Effector memory CD4-positive, alpha-beta T cell (primary cell): ENCODE measurements around the gene SUPT3H.

ENCODE experiments used
- DNase-seq, 3 donors: peaks; one replicate each; pipeline ENCODE4 v3.0.0-alpha.2; 2020
- H3K27ac ChIP-seq: 2 replicates; pipeline ENCODE4 v1.7.0; 2013; ENCODE audit warnings: mild to moderate bottlenecking, low read length, moderate library complexity; ENCODE audit not compliant: insufficient read depth, poor library complexity, severe bottlenecking
- H3K27me3 ChIP-seq: replicated peaks from 2 replicates; pipeline ENCODE4 v1.7.0; 2013; ENCODE audit warnings: mild to moderate bottlenecking, low read length; ENCODE audit not compliant: insufficient read depth, control insufficient read depth, poor library complexity, severe bottlenecking
- H3K36me3 ChIP-seq: 2 replicates; pipeline ENCODE4 v1.7.0; 2013; ENCODE audit warnings: mild to moderate bottlenecking, low read length, moderate library complexity; ENCODE audit not compliant: control insufficient read depth, insufficient read depth
- H3K4me1 ChIP-seq: 2 replicates; pipeline ENCODE4 v1.7.0; 2013; ENCODE audit warnings: low read length, mild to moderate bottlenecking; ENCODE audit not compliant: control insufficient read depth, insufficient read depth, poor library complexity, severe bottlenecking
- H3K4me3 ChIP-seq: 2 replicates; pipeline ENCODE4 v1.7.0; 2013; ENCODE audit warnings: low read length, low read depth, mild to moderate bottlenecking; ENCODE audit not compliant: insufficient read depth, poor library complexity, severe bottlenecking
- H3K9me3 ChIP-seq: 2 replicates; pipeline ENCODE4 v1.7.0; 2013; ENCODE audit warnings: mild to moderate bottlenecking, low read length, moderate library complexity; ENCODE audit not compliant: control insufficient read depth

Gene SUPT3H

GRCh38 chr6:45222380-45222779 lies 155.4 kb downstream of the SUPT3H start:
- no peak for DNase-seq
- H3K36me3 ChIP-seq = no peaks in the 10 kb centered on the region
- no peaks in the 10 kb centered on the region for H3K27me3 ChIP-seq
- no peak overlapping the region for H3K27ac ChIP-seq
- no peak overlapping the region for H3K4me3 ChIP-seq
- no peaks in the 10 kb centered on the region for H3K4me1 ChIP-seq
- H3K9me3 ChIP-seq = no peaks in the 10 kb centered on the region

GRCh38 chr6:45215759-45216158 lies 162.0 kb downstream of the SUPT3H start:
- DNase-seq = no peak
- H3K27me3 ChIP-seq = no peaks in the 10 kb centered on the region
- no peaks in the 10 kb centered on the region for H3K4me1 ChIP-seq
- H3K4me3 ChIP-seq = no peak overlapping the region
- H3K36me3 ChIP-seq = no peaks in the 10 kb centered on the region
- no peak overlapping the region for H3K27ac ChIP-seq
- H3K9me3 ChIP-seq = no peaks in the 10 kb centered on the region

GRCh38 chr6:45212976-45213375 lies 164.8 kb downstream of the SUPT3H start:
- Histone ChIP-seq H3K9me3 (no peaks in the 10 kb centered on the region), H3K4me1 (no peaks in the 10 kb centered on the region), H3K27ac (no peak overlapping the region), H3K36me3 (no peaks in the 10 kb centered on the region), H3K4me3 (no peak overlapping the region), H3K27me3 (no peaks in the 10 kb centered on the region)
- DNase-seq = no peak

- no peaks in the 10 kb centered on the region for H3K4me1 ChIP-seq
- no peaks in the 10 kb centered on the region for H3K36me3 ChIP-seq
- no peak overlapping the region for H3K4me3 ChIP-seq
- H3K27me3 ChIP-seq = no peaks in the 10 kb centered on the region
- no peak for DNase-seq
- H3K9me3 ChIP-seq = no peaks in the 10 kb centered on the region
- no peak overlapping the region for H3K27ac ChIP-seq
Measured at GRCh38 chr6:45209762-45210161, 168.0 kb downstream of the SUPT3H start.

- H3K4me3 ChIP-seq = no peak overlapping the region
- H3K36me3 ChIP-seq = no peaks in the 10 kb centered on the region
- no peaks in the 10 kb centered on the region for H3K4me1 ChIP-seq
- no peak overlapping the region for H3K27ac ChIP-seq
- no peak for DNase-seq
- H3K9me3 ChIP-seq = no peaks in the 10 kb centered on the region
- no peaks in the 10 kb centered on the region for H3K27me3 ChIP-seq
Measured at GRCh38 chr6:45206793-45207492, 170.8 kb downstream of the SUPT3H start.

- Histone ChIP-seq H3K9me3 (no peaks in the 10 kb centered on the region), H3K27me3 (no peaks in the 10 kb centered on the region), H3K4me3 (no peak overlapping the region), H3K27ac (no peak overlapping the region), H3K36me3 (no peaks in the 10 kb centered on the region), H3K4me1 (no peaks in the 10 kb centered on the region)
- no peak for DNase-seq
Measured at GRCh38 chr6:45201484-45201883, 176.2 kb downstream of the SUPT3H start.

GRCh38 chr6:45200510-45200909 lies 177.2 kb downstream of the SUPT3H start:
- no peaks in the 10 kb centered on the region for H3K9me3 ChIP-seq
- H3K4me3 ChIP-seq = no peak overlapping the region
- no peak for DNase-seq
- no peak overlapping the region for H3K27ac ChIP-seq
- H3K36me3 ChIP-seq = no peaks in the 10 kb centered on the region
- no peaks in the 10 kb centered on the region for H3K27me3 ChIP-seq
- H3K4me1 ChIP-seq = no peaks in the 10 kb centered on the region

GRCh38 chr6:45199554-45199953 lies 178.2 kb downstream of the SUPT3H start:
- no peaks in the 10 kb centered on the region for H3K9me3 ChIP-seq
- H3K4me3 ChIP-seq = no peak overlapping the region
- no peaks in the 10 kb centered on the region for H3K27me3 ChIP-seq
- H3K36me3 ChIP-seq = no peaks in the 10 kb centered on the region
- no peak for DNase-seq
- H3K4me1 ChIP-seq = no peaks in the 10 kb centered on the region
- H3K27ac ChIP-seq = no peak overlapping the region

- H3K27ac ChIP-seq = no peak overlapping the region
- DNase-seq = no peak
- no peaks in the 10 kb centered on the region for H3K4me1 ChIP-seq
- H3K36me3 ChIP-seq = no peaks in the 10 kb centered on the region
- H3K4me3 ChIP-seq = no peak overlapping the region
- H3K9me3 ChIP-seq = no peaks in the 10 kb centered on the region
- H3K27me3 ChIP-seq = no peaks in the 10 kb centered on the region
Measured at GRCh38 chr6:45196121-45196520, 181.6 kb downstream of the SUPT3H start.

- H3K36me3 ChIP-seq = no peaks in the 10 kb centered on the region
- H3K27ac ChIP-seq = no peak overlapping the region
- H3K27me3 ChIP-seq = no peaks in the 10 kb centered on the region
- H3K9me3 ChIP-seq = no peaks in the 10 kb centered on the region
- no peak for DNase-seq
- no peak overlapping the region for H3K4me3 ChIP-seq
- H3K4me1 ChIP-seq = no peaks in the 10 kb centered on the region
Measured at GRCh38 chr6:45195137-45195536, 182.6 kb downstream of the SUPT3H start.
